IMR-90 (cell line): ENCODE measurements around the gene GPC6. TPM values are rescaled to one million over a fixed set of nuclear protein-coding genes. Genes with fewer than 3 reads are reported as not detected.

Experiments
- ATAC-seq: fragments of 200-7000 bp; cut with Tn5 transposase; 2 replicates; pipeline ENCODE4 v1.9.1; 2020; ENCODE audit warnings: low read depth, mild to moderate bottlenecking, moderate library complexity
- BruUV-seq: library from RNA; stranded (reverse); fragments of 400-500 nt; replicated peaks from 2 replicates; lab custom pipeline; 2021; lab: Mats Ljungman, UMichigan
- CTCF ChIA-PET: fragments of 300-600 bp; formaldehyde crosslinking; extraction: SDS; loops from one replicate; lab custom pipeline; 2021; ENCODE audit warnings: antibody characterized with exemption; lab: Yijun Ruan, JAX
- POLR2A ChIA-PET: fragments of 300-600 bp; sonication (Branson Sonifier 250); formaldehyde crosslinking; loops from one replicate; lab custom pipeline; 2022; ENCODE audit warnings: antibody characterized with exemption; ENCODE audit not compliant: unreplicated experiment; lab: Charles Lee
- DNase-seq: peaks from one replicate; pipeline ENCODE4 v3.0.0; 2013
- H2AFZ ChIP-seq: replicated peaks from 2 replicates; pipeline ENCODE3; 2013; ENCODE audit warnings: low read length, mild to moderate bottlenecking; ENCODE audit not compliant: poor library complexity
- H2AK5ac ChIP-seq: 2 replicates; pipeline ENCODE4 v1.6.1; 2013; ENCODE audit warnings: low read depth, low read length, inconsistent platforms
- H2AK9ac ChIP-seq: replicated peaks from 2 replicates; pipeline ENCODE3; 2013; ENCODE audit warnings: mild to moderate bottlenecking, low read depth, low read length, moderate library complexity; ENCODE audit not compliant: poor library complexity
- H2BK120ac ChIP-seq: 2 replicates; pipeline ENCODE4 v1.6.1; 2013; ENCODE audit warnings: low read depth, low read length, inconsistent platforms
- H2BK15ac ChIP-seq: 3 replicates; pipeline ENCODE4 v1.6.1; 2013; ENCODE audit warnings: low read depth, low read length, inconsistent platforms
- H2BK20ac ChIP-seq: 2 replicates; pipeline ENCODE4 v1.6.1; 2013; ENCODE audit warnings: low read depth, mild to moderate bottlenecking, inconsistent platforms, low read length, moderate library complexity
- H2BK5ac ChIP-seq: 2 replicates; pipeline ENCODE4 v1.6.1; 2013; ENCODE audit warnings: mild to moderate bottlenecking, low read depth, low read length, inconsistent platforms; ENCODE audit not compliant: poor library complexity, severe bottlenecking
- H3K14ac ChIP-seq: replicated peaks from 2 replicates; pipeline ENCODE4 v1.6.1; 2013; ENCODE audit warnings: low read depth, low read length, inconsistent platforms
- H3K18ac ChIP-seq: 2 replicates; pipeline ENCODE4 v1.6.1; 2013; ENCODE audit warnings: low read depth, low read length, control low read depth
- H3K23ac ChIP-seq: 2 replicates; pipeline ENCODE4 v1.6.1; 2013; ENCODE audit warnings: low read depth, low read length, inconsistent platforms
- H3K27ac ChIP-seq: 2 replicates; pipeline ENCODE4 v1.5.1; 2013; ENCODE audit warnings: mild to moderate bottlenecking, control low read depth, low read length; ENCODE audit not compliant: insufficient read depth
- H3K27me3 ChIP-seq: 2 replicates; pipeline ENCODE4 v1.6.1; 2013; ENCODE audit warnings: low read length; ENCODE audit not compliant: control insufficient read depth, insufficient read depth
- H3K36me3 ChIP-seq: 2 replicates; pipeline ENCODE4 v1.6.1; 2013; ENCODE audit warnings: low read length, mixed read lengths; ENCODE audit not compliant: control insufficient read depth, insufficient read depth
- H3K4ac ChIP-seq: 2 replicates; pipeline ENCODE4 v1.6.1; 2013; ENCODE audit warnings: low read depth, low read length, inconsistent platforms
- H3K4me1 ChIP-seq: 2 replicates; pipeline ENCODE4 v1.6.1; 2013; ENCODE audit warnings: low read length, mixed read lengths; ENCODE audit not compliant: control insufficient read depth, insufficient read depth
- H3K4me2 ChIP-seq: 2 replicates; pipeline ENCODE4 v1.6.1; 2013; ENCODE audit warnings: low read depth, mild to moderate bottlenecking, control low read depth, low read length, moderate library complexity
- H3K4me3 ChIP-seq: 2 replicates; pipeline ENCODE4 v1.5.1; 2013; ENCODE audit warnings: low read depth, mild to moderate bottlenecking, control low read depth, low read length, moderate library complexity; ENCODE audit not compliant: insufficient read depth
- H3K56ac ChIP-seq: 2 replicates; pipeline ENCODE4 v1.6.1; 2013; ENCODE audit warnings: low read length, inconsistent platforms; ENCODE audit not compliant: insufficient read depth; ENCODE audit errors: extremely low read depth
- H3K79me1 ChIP-seq, 2 experiments: 2 replicates each; pipeline ENCODE4 v1.6.1; 2013; ENCODE audit warnings: low read length in 2 of 2, inconsistent platforms in 1 of 2, low read depth in 1 of 2
- H3K9ac ChIP-seq: 2 replicates; pipeline ENCODE4 v1.6.1; 2013; ENCODE audit warnings: low read depth, low read length, control low read depth
- H3K9me1 ChIP-seq: 2 replicates; pipeline ENCODE4 v1.6.1; 2013; ENCODE audit warnings: low read length, inconsistent platforms; ENCODE audit not compliant: insufficient read depth
- H3K9me3 ChIP-seq: 2 replicates; pipeline ENCODE4 v1.6.1; 2013; ENCODE audit warnings: low read length; ENCODE audit not compliant: control insufficient read depth, insufficient read depth
- H4K20me1 ChIP-seq: 2 replicates; pipeline ENCODE4 v1.6.1; 2013; ENCODE audit warnings: low read length, inconsistent platforms; ENCODE audit not compliant: insufficient read depth
- H4K5ac ChIP-seq: 2 replicates; pipeline ENCODE4 v1.6.1; 2013; ENCODE audit warnings: mild to moderate bottlenecking, low read depth, low read length, control low read depth
- H4K8ac ChIP-seq, 2 experiments: 2 replicates each; pipeline ENCODE4 v1.6.1; 2013; ENCODE audit warnings: low read depth in 2 of 2, low read length in 2 of 2, control low read depth in 1 of 2, inconsistent platforms in 1 of 2
- H4K91ac ChIP-seq: 2 replicates; pipeline ENCODE4 v1.6.1; 2013; ENCODE audit warnings: low read depth, low read length, inconsistent platforms; ENCODE audit not compliant: insufficient read depth
- BHLHE40 ChIP-seq: fragments of 150-350 bp; IDR thresholded peaks from 2 replicates; pipeline ENCODE4 v1.6.1; 2016; ENCODE audit warnings: mild to moderate bottlenecking, low read depth, low read length
- CEBPB ChIP-seq: IDR thresholded peaks from 2 replicates; pipeline ENCODE4 v1.6.1; 2012; ENCODE audit warnings: low read depth, low read length, improper control_type of control experiment
- CHD1 ChIP-seq: IDR thresholded peaks from 2 replicates; pipeline ENCODE4 v1.6.1; 2012; ENCODE audit warnings: low read depth, low read length, improper control_type of control experiment
- CTCF ChIP-seq: conservative IDR thresholded peaks from 2 replicates; pipeline ENCODE4 v1.5.1; 2012; ENCODE audit warnings: mild to moderate bottlenecking, low read depth, low read length, improper control_type of control experiment
- ELK1 ChIP-seq: fragments of 150-350 bp; IDR thresholded peaks from 2 replicates; pipeline ENCODE4 v1.6.1; 2016; ENCODE audit warnings: low read depth, mild to moderate bottlenecking, low read length, moderate library complexity, borderline replicate concordance
- FOS ChIP-seq: fragments of 150-350 bp; IDR thresholded peaks from 2 replicates; pipeline ENCODE4 v1.6.1; 2016; ENCODE audit warnings: low read depth, low read length
- MAFK ChIP-seq: IDR thresholded peaks from 2 replicates; pipeline ENCODE4 v1.6.1; 2012; ENCODE audit warnings: low read depth, low read length, improper control_type of control experiment
- MAZ ChIP-seq: IDR thresholded peaks from 2 replicates; pipeline ENCODE4 v1.6.1; 2012; ENCODE audit warnings: low read depth, mild to moderate bottlenecking, low read length, improper control_type of control experiment, moderate library complexity, borderline replicate concordance
- MXI1 ChIP-seq: IDR thresholded peaks from 2 replicates; pipeline ENCODE4 v1.6.1; 2012; ENCODE audit warnings: low read depth, mild to moderate bottlenecking, low read length, moderate library complexity, borderline replicate concordance
- NFE2L2 ChIP-seq: fragments of 150-350 bp; IDR thresholded peaks from 2 replicates; pipeline ENCODE4 v1.6.1; 2016; ENCODE audit warnings: low read depth, mild to moderate bottlenecking, low read length
- POLR2A ChIP-seq: IDR thresholded peaks from 2 replicates; pipeline ENCODE4 v1.6.1; 2012; ENCODE audit warnings: mild to moderate bottlenecking, low read depth, low read length
- RAD21 ChIP-seq: IDR thresholded peaks from 2 replicates; pipeline ENCODE4 v1.6.1; 2012; ENCODE audit warnings: low read length, improper control_type of control experiment
- RCOR1 ChIP-seq: IDR thresholded peaks from 2 replicates; pipeline ENCODE4 v1.6.1; 2012; ENCODE audit warnings: mild to moderate bottlenecking, low read length, improper control_type of control experiment; ENCODE audit not compliant: insufficient replicate concordance
- RFX5 ChIP-seq: IDR thresholded peaks from 2 replicates; pipeline ENCODE4 v1.8.0; 2012; ENCODE audit warnings: low read depth, mild to moderate bottlenecking, low read length, moderate library complexity
- SMC3 ChIP-seq: fragments of 150-350 bp; IDR thresholded peaks from 2 replicates; pipeline ENCODE4 v1.6.1; 2016; ENCODE audit warnings: low read depth, mild to moderate bottlenecking, antibody characterized with exemption, low read length, moderate library complexity
- USF2 ChIP-seq: fragments of 150-350 bp; IDR thresholded peaks from 2 replicates; pipeline ENCODE4 v1.6.1; 2017; ENCODE audit warnings: mild to moderate bottlenecking, antibody characterized with exemption, low read length, low read depth
- WGBS, 2 experiments: methylation state at CpG; one replicate each; pipeline versions ENCODE4 v1.1.5 to v1.1.7; 2013; ENCODE audit warnings: missing lambda C conversion rate in 2 of 2; ENCODE audit not compliant: insufficient read length in 1 of 2; ENCODE audit errors: extremely low coverage in 2 of 2; 5-methylcytosine and 5-hydroxymethylcytosine counted together
- dilution Hi-C: fragments of 300-500 bp; cut with HindIII; formaldehyde crosslinking; loops from one replicate; pipeline ENCODE4 v1.14.3; 2018; ENCODE audit warnings: low sequenced_read_pairs; ENCODE audit not compliant: unreplicated experiment
- in situ Hi-C: fragments of 300-500 bp; cut with MboI; formaldehyde crosslinking; loops from 3 replicates; pipeline ENCODE4 v1.14.3; 2019; ENCODE audit warnings: low sequenced_read_pairs, inconsistent platforms, mixed read lengths
- intact Hi-C: fragments of 100-400 bp; cut with micrococcal nuclease; formaldehyde crosslinking; loops from 2 replicates; pipeline ENCODE4 v1.10.0; 2022
- polyA plus RNA-seq, 3 experiments: library from polyadenylated mRNA; depleted of rRNA; stranded (reverse); fragments of >200 nt; gene quantifications; 2 replicates each; pipeline ENCODE4 v1.2.3, GENCODE V29; 2012; ENCODE audit warnings: low replicate concordance in 1 of 3
- total RNA-seq: library from RNA; depleted of rRNA; stranded (reverse); fragments of >200 nt; gene quantifications from 2 replicates; pipeline ENCODE4 v1.2.3, GENCODE V29; 2012

Gene GPC6
- total and polyA plus RNA-seq, 2 of the 4 experiments (the other 2 are of a cell fraction), result 14.9 to 39.4 TPM

- Histone ChIP-seq H4K5ac (no peak overlapping the region), H3K79me1 (no peaks in the 10 kb centered on the region), H4K91ac (no peak overlapping the region), H3K27me3 (no peaks in the 10 kb centered on the region), H3K4me1 (no peaks in the 10 kb centered on the region), H2AK5ac (no peak overlapping the region; the same call in 1 of the 2 replicates), H4K20me1 (no peaks in the 10 kb centered on the region), H3K36me3 (no peaks in the 10 kb centered on the region), H3K4me3 (no peak overlapping the region), H4K8ac (no peak overlapping the region), H2BK20ac (no peak overlapping the region), H3K9me3 (no peaks in the 10 kb centered on the region), H3K23ac (no peak overlapping the region), H3K4ac (no peak overlapping the region), H2AK9ac (no peak overlapping the region), H2BK15ac (no peak overlapping the region), H3K9me1 (no peaks in the 10 kb centered on the region), H2BK120ac (no peak overlapping the region), H3K27ac (no peak overlapping the region), H3K18ac (no peak overlapping the region), H3K56ac (no peak overlapping the region), H3K9ac (no peak overlapping the region), H2BK5ac (no peak overlapping the region), H3K14ac (no peak overlapping the region), H2AFZ (no peak overlapping the region), H3K4me2 (no peak overlapping the region)
- no TSS peak for BruUV-seq
- TF ChIP-seq USF2, result no peak
- no peak for TF ChIP-seq SMC3
- TF ChIP-seq CTCF, result no peak
- no peak for TF ChIP-seq ELK1
- TF ChIP-seq MXI1, result no peak
- no peak for TF ChIP-seq MAFK
- no peak for TF ChIP-seq NFE2L2
- no peak for TF ChIP-seq CEBPB
- no peak for TF ChIP-seq POLR2A
- no peak for TF ChIP-seq CHD1
- no peak for TF ChIP-seq BHLHE40
- no peak for TF ChIP-seq MAZ
- TF ChIP-seq RCOR1, result no peak
- no peak for TF ChIP-seq RAD21
- TF ChIP-seq RFX5, result no peak
- no peak for TF ChIP-seq FOS
- POLR2A ChIA-PET, result no interaction called here
- no peak for DNase-seq
- ATAC-seq, result no peak
- WGBS, 2 experiments, result no CpG with 5 or more reads among the region's 2 CpGs
- dilution Hi-C loops, result no loop called here
- in situ Hi-C loops, result no loop called here
- CTCF ChIA-PET, result no interaction called here
- intact Hi-C loops, result loop anchor here (5.0 kb wide), 1 partner anchor 894 kb away; the partner anchor contains the start of gene GPC6
These were observed 894.3 kb downstream of the GPC6 start for GRCh38 chr13:94120878-94121277.
